Urothelium cell line (cell line): ENCODE measurements around the gene ODF2L.
A peak's percentile ranks its signal among the peaks of the same experiment; 100 is the strongest.
"Not testable (repeated sequence)": the region's sequence is repeated elsewhere in the genome, so short reads cannot be mapped to it uniquely, and the experiment has no call there.

ENCODE experiments used
- DNase-seq: peaks from one replicate; pipeline ENCODE4 v3.0.0; 2011; ENCODE audit warnings: low spot score, mixed read lengths
- FAIRE-seq: peaks from 2 replicates; lab custom pipeline; 2011; peaks lifted over from hg19 to GRCh38; lab: Jason Lieb, UNC

ODF2L gene

DNA sequence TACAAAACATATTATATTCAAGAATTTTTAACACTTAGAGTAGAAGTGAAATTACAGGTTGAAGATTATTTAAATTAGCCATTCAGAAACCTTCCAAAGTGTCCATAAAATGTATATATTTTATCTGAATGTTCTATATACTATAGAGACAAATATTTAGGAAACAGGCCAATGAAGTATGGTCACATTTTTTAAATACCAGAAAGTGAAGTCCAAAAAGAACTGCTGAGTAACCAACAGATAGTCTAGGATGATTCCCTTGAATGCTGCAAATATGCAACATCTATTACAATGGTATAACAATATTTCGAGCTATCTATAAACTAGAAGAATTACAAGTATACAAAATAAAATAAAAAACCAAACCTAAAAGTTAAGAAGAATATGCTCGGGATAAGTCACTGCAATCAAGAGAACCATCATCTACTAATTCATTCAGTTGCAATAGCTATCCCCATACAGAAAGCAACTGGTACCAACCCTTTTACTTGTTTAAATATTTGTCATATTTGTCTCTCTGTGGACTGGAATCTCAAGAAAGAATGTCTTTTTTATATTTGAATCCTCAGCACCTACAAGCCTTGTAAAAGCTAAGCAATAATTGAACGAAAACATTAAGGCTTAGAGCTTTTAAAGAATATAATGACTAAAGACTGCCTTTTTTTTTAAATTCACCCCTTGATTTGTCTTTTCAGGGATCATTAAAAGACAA is 8.1 kb downstream of the ODF2L start:
- no peak for FAIRE-seq

DNA sequence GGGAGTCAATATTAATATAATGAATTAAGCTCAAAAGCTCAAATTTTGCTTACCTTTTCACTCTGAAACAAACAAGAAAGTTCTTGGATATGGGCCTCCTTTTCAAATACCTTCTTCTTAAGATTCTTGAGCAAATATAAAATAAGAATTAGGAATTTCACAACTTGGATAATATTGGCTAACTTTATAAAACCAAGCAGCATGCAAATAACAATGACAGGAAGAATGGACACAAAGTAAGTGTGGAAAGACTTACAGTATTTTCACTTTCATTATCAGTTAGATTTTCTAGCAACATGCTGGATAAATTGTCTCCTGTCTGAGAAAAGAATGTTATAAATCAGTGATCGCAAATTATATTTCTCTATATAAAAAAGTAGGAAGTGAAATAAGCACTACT is 13.2 kb downstream of the ODF2L start:
- no peak for DNase-seq
- no peak for FAIRE-seq

More for the DNA sequence above, 8.1 kb downstream of the ODF2L start:
- DNase-seq = no peak

DNA sequence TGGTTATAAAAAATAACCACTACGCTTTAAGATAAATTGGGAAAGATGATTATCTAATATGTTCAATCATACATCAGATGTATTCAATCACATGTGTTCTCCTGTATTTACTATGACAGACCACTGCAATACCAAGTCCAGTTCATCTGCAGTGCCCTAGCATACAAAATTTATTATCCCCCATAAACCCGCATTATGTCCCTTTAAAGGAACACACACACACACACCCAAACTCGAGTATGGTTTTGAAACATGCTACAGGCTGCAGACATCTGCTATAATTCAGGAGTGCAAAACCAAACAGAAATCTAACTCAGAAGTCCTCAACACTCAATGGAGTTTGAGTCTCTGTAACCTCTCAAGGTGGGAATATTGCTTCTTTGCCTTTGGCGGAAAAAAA is 14.9 kb downstream of the ODF2L start:
- DNase-seq (no peak), FAIRE-seq (no peak)

DNA sequence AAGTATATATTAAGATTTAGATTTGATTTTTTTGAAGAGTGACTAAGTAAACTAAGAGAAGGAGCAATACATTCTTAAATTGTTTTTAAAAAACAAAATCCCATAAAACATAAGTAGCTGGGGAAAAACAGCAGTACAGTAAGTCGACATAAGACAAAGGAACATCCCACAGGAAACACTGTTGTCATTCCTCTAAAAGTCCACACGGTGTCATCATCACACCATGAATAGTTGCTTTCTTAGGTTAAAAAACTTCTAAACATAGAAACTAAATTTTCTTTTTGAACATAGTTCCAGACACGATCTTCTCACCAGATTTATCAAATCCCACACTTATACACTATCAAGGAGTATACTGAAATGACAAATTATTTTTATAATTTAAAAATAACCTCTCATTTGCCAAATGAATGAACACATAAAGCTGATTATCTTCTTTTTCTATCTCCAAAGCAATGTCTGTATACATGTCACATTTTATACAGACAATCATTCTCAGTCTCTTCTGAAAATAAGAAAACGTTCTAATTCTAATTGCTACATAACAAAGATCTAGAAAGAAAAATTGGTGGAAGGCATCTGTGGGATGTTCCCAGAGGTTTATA is 15.8 kb downstream of the ODF2L start:
- DNase-seq (peak; percentile 36), FAIRE-seq (no peak)

DNA sequence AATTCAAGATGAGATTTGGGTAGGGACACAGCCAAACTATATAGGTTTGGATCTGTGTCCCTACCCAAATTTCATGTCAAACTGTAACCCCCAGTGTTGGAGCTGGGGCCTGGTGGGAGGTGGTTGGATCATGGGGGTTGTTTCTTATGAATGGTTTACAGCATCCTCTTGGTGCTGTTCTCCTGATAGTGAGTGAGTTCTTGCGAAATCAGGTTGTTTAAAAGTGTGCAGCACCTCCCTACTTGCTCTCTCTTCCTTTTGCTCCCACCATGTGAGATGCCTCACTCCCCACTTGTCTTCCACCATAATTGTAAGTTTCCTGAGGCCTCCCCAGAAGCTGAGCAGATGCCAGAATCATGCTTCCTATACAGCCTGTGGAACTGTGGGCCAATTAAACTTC is 17.3 kb downstream of the ODF2L start:
- FAIRE-seq (no peak), DNase-seq (no peak)

DNA sequence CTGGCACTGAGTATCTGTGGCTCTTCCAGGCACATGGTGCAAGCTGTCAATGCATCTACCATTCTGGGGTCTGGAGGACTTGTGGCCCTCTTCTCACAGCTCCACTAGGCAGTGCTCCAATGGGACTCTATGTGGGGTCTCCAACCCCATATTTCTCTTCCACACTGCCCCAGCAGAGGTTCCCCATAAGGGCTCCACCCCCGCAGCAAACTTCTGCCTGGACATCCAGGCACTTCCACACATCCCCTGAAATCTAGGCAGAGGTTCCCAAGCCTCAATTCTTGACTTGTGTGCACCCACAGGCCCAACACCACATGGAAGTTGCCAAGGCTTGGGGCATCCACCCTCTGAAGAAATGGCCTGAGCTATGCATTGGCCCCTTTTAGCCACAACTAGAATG is 18.8 kb downstream of the ODF2L start:
- FAIRE-seq (no peak), DNase-seq (no peak)

DNA sequence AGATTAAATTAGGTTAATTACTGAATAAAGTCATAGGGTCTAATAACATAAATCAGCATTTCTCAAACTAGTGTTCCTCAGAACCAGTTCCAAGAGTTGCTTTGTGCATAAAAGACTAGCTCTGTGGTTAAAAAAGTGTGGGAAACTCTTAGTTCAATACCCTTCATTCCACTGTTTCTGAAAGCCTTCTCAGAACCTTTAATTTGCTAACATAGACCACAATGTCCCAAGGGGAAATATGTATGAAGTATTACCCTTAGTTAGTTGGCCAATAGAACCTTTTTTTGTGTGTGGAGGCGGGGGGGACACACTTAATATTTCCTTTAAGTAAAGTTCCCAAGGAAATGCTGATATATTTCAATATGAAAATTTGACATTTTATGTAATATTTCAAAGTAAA is 20.4 kb downstream of the ODF2L start:
- DNase-seq (no peak), FAIRE-seq (no peak)

DNA sequence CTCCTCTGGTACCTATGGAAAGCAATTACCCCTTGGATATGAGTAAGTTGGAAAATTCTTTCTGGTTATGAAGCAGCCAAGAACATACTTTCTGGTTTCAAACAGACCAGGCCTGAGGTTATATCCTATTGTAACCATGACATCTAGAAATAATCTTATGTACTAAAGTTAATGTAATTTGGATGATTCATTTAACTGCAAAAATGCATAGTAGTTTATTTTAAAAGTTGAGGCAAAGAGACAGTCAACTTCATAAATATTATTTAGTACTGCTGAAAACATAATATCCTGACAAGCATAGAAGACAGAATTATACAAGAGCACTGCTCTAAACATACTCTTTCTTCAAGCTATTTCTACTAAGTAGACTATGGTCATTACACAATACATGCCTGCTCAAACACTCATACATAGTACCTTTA is 25.5 kb downstream of the ODF2L start:
- no peak for DNase-seq
- no peak for FAIRE-seq

DNA sequence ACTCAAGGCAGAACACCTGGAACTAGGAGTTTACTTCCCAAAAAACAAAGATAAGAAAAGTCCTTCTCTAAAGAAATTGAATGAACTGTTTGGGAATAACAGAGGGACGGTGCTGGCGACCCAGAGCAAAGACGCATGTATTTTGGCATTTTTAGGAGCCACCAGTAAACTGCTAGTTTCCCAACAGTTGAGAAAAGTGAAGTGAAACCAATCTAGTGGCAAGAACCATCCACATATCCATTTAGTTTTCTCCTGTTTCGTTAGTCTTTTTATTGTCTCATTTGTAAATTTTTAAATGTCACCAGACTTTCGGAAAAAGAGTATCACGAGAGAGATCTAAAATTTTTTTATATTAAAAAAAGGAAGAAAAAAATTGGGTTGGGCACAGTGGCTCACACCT is 30.2 kb downstream of the ODF2L start:
- FAIRE-seq (no peak), DNase-seq (no peak)

DNA sequence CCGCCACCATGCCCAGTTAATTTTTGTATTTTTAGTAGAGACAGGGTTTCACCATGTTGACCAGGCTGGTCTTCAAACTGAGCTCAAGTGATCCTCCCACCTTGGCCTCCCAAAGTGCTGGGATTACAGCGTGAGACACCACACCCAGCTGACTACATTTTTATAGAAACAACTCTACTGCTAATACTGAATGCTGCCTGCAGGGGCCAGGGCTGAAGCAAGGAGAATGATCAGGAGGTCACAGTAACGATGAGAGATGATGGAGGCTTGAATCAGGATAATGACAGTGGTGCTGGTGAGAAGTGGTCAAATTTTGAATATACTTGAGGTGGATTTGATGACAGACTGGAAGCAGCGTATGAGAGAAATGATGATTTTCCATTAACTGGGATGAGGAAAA is 33.3 kb downstream of the ODF2L start:
- FAIRE-seq (no peak), DNase-seq (no peak)

DNA sequence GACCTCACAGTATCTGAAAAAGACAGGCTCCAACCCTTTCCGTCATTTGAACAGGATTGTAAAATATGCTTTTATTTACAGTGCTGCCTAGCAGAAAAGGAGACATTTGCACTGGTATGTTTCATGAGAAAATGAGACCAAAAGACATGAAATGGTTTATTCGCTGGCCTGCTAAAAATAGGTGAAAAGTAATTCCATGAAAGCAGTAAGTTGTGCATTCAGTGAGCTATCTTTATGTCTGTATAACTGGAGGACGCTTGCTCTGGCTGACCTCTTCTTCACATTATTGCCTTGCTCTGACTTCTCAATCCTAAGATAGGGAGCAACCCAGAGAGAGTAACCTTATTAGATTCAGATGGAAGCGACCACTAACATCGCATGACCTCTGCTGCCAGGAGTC is 38.3 kb downstream of the ODF2L start:
- no peak for FAIRE-seq
- no peak for DNase-seq

DNA sequence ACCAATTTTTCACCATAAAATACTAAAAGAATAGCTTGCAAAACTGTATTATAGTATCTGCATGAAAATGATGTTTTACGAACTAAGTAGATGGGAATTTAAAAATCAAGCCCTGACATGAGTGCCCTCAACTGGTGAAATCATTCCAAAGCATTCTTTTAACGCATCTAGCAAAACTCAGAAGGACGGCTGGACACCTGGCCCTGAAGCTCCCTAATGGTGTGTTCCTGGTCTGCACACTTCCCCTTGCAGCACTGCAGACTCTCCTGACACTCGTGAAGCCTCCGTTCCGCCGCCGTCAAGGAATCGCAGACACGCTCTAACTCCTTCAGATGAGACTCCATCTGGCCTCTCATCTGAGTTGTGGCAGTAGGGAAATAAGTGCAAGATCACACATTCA is 39.9 kb downstream of the ODF2L start:
- FAIRE-seq = no peak

DNA sequence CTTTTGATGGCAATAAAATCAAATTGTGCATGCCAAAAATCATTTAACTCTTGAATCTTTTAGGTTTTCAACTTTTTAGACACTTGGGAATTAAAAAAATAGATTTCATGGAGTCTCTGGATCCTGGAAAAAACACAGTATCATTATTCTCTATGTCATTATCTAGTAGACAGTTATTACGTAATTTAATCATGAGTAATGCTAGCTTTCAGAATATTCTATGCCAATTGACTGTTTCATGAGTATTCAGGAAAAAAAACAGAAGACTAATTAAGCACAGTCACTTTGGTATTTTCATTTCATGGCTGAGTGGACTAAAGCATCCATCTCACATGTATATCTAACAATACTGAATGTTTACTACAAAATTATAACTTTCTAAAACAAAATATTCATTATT is 44.0 kb downstream of the ODF2L start:
- no peak for FAIRE-seq
- DNase-seq = no peak

More for the DNA sequence above, 39.9 kb downstream of the ODF2L start:
- no peak for DNase-seq

DNA sequence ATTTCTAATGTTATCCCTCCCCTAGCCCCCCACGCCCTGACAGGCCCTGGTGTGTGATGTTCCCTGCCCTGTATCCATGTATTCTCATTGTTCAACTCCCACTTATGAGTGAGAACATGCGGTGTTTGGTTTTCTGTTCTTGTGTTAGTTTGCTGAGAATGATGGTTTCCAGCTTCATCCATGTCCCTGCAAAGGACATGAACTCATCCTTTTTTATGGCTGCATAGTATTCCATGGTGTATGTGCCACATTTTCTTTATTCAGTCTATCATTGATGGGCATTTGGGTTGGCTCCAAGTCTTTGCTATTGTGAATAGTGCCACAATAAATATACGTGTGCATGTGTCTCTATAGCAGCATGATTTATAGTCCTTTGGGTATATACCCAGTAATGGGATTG is 45.9 kb downstream of the ODF2L start:
- FAIRE-seq, DNase-seq: not testable (repeated sequence)

DNA sequence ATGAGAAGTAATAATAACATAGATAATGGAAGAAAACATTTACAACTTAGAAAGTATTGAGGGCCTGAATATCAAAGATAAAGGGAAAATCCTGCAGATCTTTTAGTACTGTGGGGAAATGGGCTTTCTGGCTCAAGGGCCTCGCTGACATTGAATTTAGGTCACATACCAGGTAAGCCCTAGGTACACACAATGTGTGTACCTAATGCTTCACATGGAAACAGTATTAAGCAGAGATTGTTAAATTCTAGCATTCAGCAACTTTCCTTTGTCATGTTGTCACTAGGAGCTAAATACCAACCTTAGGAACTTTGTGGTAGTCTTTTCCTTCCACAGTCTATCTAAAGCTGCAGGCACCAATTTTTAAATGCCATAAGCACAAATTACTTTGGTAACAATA is 49.7 kb downstream of the ODF2L start:
- no peak for FAIRE-seq
- DNase-seq = no peak

DNA sequence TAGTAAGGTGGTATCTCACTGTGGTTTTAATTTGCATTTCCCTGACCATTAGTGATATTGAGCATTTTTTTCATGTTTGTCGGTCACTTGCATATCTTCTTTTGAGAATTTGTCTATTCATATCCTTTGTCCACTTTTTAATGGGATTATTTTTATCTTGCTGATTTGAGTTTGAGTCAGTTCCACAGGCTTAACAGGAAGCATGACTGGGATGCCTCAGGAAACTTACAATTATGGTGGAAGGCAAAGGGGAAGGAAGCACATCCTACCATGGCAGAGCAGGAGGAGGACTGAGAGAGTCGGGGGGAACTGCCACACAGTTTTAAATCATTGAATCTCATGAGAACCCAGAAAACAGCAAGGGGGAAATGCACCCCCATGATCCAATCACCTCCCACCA is 51.1 kb downstream of the ODF2L start:
- DNase-seq (no peak), FAIRE-seq (no peak)

DNA sequence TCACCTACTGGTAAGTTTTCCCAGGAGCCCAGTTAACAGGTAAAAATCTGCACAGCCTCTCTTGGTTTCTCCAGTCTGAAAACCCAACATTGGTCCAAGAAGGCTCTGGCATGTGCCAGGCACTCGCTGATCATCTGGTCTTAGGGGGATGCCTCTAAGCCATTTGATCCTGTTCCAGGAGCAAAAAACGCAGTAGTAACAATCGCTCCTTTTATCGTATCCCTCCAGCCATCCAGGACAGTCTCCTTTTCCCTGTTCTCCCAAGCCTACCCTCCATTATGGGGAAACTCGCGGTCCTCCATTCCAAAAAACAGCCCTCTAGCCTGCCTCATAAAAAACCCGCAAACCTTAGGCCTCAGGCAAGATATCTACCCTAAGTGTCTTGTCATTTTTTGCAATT is 56.2 kb downstream of the ODF2L start:
- FAIRE-seq (no peak), DNase-seq (no peak)

DNA sequence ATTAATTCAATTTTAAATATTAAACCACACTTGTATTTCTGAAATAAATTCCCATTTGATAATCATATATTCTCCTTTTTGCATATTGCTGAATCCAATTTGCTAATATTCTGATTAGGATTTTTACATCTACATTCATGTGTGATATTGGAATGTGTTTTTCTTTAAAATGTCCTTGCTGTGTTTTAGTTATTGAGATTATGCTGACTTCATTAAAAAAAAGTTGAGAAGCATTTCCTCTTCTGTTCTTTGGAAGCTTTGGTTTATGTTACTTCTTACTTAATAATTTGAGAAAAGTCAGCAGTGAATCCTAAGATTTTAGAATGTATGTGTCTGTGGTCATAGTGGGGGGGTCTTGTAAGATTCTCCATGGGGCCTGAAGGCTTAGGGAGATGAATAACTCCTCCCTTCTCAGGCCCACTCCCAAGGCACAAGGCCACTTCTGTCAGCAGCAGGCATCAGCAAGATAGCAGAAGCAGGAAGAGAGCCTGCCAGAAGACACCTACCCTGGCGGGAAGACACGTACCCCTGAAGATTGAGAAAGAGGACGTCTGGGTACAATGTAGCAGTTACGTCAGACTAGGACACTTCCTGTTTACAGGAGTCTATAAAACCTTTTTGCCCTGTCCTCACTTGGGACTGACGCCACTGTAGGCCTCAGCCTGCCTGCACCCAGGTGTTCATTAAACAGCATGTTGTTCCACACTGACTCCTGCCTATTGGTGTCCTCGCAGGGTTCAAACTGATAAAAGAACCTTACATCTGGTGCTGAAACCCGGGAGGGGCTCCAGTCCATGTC is 56.9 kb downstream of the ODF2L start:
- FAIRE-seq (no peak), DNase-seq (no peak)

DNA sequence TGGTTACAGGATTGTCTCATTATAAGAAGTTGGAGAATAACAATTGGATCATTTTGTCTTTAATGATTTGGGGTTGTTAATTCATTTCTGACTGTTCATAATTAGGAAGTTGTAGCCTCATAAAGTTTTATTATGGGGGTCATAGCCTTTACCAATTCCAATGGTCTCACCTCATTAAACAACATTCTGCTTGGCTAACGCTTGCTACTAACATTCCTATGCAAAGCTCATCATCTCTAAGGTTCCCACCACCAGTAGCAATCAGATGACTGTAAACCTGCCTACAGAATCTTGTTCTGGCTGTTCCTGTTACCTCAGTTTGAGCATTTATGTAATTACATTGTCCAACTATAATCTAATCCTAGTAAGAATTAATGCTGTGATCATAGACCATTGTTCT is 60.2 kb downstream of the ODF2L start:
- no peak for FAIRE-seq
- DNase-seq = no peak

DNA sequence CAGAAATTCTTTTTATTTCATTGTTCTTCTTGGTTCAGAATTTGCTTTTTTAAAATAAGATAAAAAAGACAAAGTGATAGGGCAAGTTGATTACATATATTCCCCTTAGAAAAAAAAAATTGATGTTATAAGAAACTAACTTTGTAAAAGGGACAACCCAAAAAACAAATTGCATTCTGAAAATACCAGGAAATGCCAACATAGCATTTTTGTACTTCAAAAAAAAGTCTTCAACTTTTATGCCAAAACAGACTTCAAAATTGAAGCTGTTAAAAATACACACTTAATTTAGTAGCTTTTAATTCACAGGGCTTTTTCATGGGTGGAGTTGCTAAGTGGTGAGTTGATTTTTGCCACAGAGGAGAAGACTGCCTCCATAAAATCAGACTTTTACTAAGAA is 70.9 kb downstream of the ODF2L start:
- FAIRE-seq = no peak

DNA sequence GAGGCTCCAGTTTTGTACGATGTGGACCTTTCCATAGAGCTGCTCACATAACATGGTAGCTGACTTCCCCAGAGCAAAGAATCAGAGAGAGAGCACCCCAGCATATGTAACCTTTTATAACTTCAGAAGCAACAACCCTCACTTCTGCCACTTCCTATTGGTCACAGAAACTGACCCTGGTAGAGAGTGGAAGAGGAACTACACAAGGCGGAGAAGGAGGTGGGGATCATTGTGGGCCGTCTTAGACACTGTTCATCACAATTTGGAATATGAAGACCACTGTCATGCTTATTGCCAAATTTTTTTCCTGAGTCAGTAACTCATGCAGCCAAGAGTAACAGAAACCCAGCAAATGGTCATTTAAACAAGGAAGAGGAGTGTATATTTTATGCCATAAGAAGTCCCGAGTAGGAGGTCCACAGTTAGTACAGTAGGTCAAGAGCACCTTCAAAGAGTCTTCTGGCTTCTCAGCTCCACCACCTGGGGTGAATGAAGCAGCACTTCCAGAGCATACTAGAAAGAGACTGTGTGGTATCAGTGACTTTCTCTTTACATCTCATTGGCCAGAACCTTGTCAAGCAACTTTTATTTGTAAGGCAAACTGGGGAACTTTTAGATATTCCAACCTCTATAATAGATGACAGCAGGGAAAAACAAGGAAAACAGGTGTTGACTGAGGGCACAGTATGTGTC is 71.8 kb downstream of the ODF2L start:
- FAIRE-seq (no peak), DNase-seq (no peak)

More for the DNA sequence above, 70.9 kb downstream of the ODF2L start:
- DNase-seq = no peak
